HEK293T (cell line): Measurements from ENCODE around the gene ACTL9.

ENCODE experiments used
- CTCF ChIA-PET: fragments of 350-600 bp; formaldehyde crosslinking; extraction: SDS; loops from one replicate; lab custom pipeline; 2021; ENCODE audit warnings: antibody characterized with exemption, inconsistent platforms; lab: Yijun Ruan, JAX
- POLR2A ChIA-PET: fragments of 350-600 bp; formaldehyde crosslinking; extraction: SDS; loops from one replicate; lab custom pipeline; 2020; ENCODE audit warnings: antibody characterized with exemption, inconsistent platforms; lab: Yijun Ruan, JAX
- DNase-seq: peaks from one replicate; pipeline ENCODE4 v3.0.0; 2012; ENCODE audit warnings: mixed read lengths; ENCODE audit errors: extremely low spot score
- ARNT ChIP-seq: fragments of 450-650 bp; IDR thresholded peaks from 2 replicates; pipeline ENCODE4 v1.6.1; 2017; ENCODE audit warnings: mild to moderate bottlenecking
- BHLHE40 ChIP-seq: fragments of 450-650 bp; IDR thresholded peaks from 2 replicates; pipeline ENCODE4 v1.6.1; 2016; ENCODE audit warnings: mild to moderate bottlenecking, moderate library complexity, borderline replicate concordance
- CTBP1 ChIP-seq: fragments of 450-650 bp; IDR thresholded peaks from 2 replicates; pipeline ENCODE4 v1.6.1; 2016; ENCODE audit warnings: borderline replicate concordance
- ELF4 ChIP-seq: fragments of 450-650 bp; IDR thresholded peaks from 2 replicates; pipeline ENCODE4 v1.6.1; 2017; ENCODE audit warnings: antibody characterized with exemption
- FOXA1 ChIP-seq: fragments of 450-650 bp; IDR thresholded peaks from 2 replicates; pipeline ENCODE4 v1.6.1; 2016; ENCODE audit warnings: mild to moderate bottlenecking
- FOXK2 ChIP-seq: fragments of 450-650 bp; IDR thresholded peaks from 2 replicates; pipeline ENCODE4 v1.6.1; 2016; ENCODE audit warnings: mild to moderate bottlenecking
- FOXM1 ChIP-seq: fragments of 450-650 bp; IDR thresholded peaks from 2 replicates; pipeline ENCODE4 v1.6.1; 2017; ENCODE audit warnings: mild to moderate bottlenecking, borderline replicate concordance
- HDGF ChIP-seq: fragments of 450-650 bp; IDR thresholded peaks from 2 replicates; pipeline ENCODE4 v1.6.1; 2017; ENCODE audit warnings: antibody characterized with exemption, borderline replicate concordance
- LEF1 ChIP-seq: fragments of 450-650 bp; IDR thresholded peaks from 2 replicates; pipeline ENCODE4 v1.6.1; 2017; ENCODE audit warnings: mild to moderate bottlenecking, borderline replicate concordance
- NFRKB ChIP-seq: fragments of 450-650 bp; IDR thresholded peaks from 2 replicates; pipeline ENCODE4 v1.6.1; 2016; ENCODE audit warnings: mild to moderate bottlenecking, moderate library complexity
- PKNOX1 ChIP-seq: fragments of 450-650 bp; IDR thresholded peaks from 2 replicates; pipeline ENCODE4 v1.6.1; 2016
- SP1 ChIP-seq: fragments of 450-650 bp; IDR thresholded peaks from 2 replicates; pipeline ENCODE4 v1.6.1; 2017
- SUZ12 ChIP-seq: fragments of 450-650 bp; IDR thresholded peaks from 2 replicates; pipeline ENCODE4 v1.6.1; 2016; ENCODE audit warnings: mild to moderate bottlenecking
- TARDBP ChIP-seq: fragments of 450-650 bp; IDR thresholded peaks from 2 replicates; pipeline ENCODE4 v1.6.1; 2016
- ZNF384 ChIP-seq: fragments of 450-650 bp; IDR thresholded peaks from 2 replicates; pipeline ENCODE4 v1.6.1; 2016

Gene ACTL9

GRCh38 chr19:8686549-8686948, 12.0 kb downstream of the ACTL9 start:
- CTCF ChIA-PET, result interaction anchor here (1.2 kb wide), 1 partner anchor 12 kb away, joined by 4 read pairs; the partner anchor contains the start of gene ACTL9
- POLR2A ChIA-PET, result no interaction called here
- TF ChIP-seq ARNT (no peak), SUZ12 (no peak), FOXA1 (no peak)
- DNase-seq, result no peak

DNA sequence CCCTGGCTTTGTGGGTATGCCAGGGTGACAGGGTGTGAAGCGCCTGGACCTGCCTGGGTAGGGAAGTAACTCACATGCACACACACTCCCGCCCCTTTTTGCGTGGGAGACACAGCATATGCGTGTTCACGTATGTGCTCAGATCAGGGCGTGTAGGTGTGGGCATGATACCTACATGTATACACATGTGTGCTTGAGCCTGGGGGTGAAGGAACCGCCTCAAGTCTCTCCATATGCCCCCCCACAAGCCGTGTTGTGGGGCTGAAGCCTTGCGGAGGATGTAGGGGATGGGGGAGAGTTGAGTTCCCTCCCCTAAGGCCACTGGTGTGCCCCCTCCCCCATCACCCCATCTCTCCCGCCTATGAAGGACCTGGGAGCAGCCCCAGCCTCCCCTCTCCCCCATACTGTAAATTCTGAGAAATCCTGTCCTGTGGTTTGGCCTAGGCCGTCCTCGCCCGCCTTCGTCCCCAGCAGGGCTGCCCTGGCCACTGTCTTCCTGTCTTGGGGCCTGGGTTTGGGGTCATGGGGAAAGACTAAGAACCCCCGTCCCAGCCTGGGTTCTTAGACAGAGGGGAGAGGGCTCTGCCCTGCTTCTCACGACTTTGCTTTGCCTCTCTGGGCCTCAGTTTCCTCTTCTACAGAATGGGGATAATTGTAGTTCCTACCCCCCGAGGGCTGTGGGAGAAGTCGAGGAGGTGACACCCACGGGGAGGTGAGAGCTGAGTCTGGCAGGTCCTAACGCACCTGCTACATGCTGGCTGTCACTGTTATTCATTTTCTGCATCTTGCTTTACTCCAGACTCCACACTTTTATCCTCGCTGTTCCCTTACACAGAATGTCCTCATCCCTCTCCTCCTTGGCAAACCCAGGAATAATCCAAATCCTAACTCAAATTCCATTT, 14.3 kb downstream of the ACTL9 start:
- TF ChIP-seq ARNT, result no peak
- no peak for TF ChIP-seq FOXK2
- no peak for TF ChIP-seq PKNOX1
- no peak for TF ChIP-seq SUZ12
- TF ChIP-seq BHLHE40, result no peak
- TF ChIP-seq SP1, result no peak
- TF ChIP-seq LEF1, result no peak
- TF ChIP-seq NFRKB, result no peak
- TF ChIP-seq HDGF, result no peak
- ChIA-PET POLR2A (no interaction called here), CTCF (interaction anchor here (0.6 kb wide), 1 partner anchor 380 kb away, joined by 3 read pairs; no protein-coding TSS in a partner anchor)
- DNase-seq, result no peak

DNA sequence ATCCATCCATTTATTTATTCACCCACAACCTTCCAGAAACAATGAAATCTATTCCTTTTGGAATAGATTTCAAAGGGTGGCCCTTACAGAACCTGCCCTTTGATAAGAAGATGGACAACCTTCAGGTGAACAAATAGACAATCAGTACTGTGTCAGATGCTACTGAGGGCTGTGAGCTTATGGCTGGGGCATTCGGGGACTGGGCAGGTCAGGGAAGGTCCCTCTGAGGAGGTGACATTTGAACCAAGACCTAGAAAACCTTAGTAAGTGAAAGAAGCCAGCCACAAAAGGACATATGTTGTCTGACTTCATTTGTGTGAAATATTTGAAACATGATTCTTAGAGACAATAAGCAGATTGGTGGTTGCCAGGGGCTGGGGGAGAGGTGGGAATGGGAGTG, 15.7 kb downstream of the ACTL9 start:
- CTCF ChIA-PET, result no interaction called here
- no peak for TF ChIP-seq ELF4
- TF ChIP-seq ARNT, result no peak
- POLR2A ChIA-PET, result no interaction called here
- DNase-seq, result no peak

DNA sequence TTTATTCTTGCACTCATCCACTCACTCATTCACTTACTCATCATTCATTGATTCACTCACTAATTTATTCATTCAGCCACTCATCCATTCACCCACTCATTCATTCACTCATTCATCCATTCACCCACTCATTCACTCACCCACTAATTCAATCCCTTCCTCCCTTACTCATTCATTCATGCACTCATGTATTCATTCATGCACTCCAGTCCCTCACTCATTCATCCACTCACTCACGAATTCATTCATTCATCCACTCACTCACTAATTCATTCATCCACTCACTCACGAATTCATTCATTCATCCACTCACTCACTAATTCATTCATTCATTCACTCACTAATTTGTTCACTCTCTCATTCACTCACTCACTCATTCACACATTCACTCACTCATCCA, 16.1 kb downstream of the ACTL9 start:
- POLR2A ChIA-PET, result no interaction called here
- TF ChIP-seq SP1 (no peak), NFRKB (no peak), PKNOX1 (no peak), TARDBP (no peak), ARNT (no peak), FOXM1 (no peak), ZNF384 (no peak), ELF4 (no peak)
- CTCF ChIA-PET, result no interaction called here

DNA sequence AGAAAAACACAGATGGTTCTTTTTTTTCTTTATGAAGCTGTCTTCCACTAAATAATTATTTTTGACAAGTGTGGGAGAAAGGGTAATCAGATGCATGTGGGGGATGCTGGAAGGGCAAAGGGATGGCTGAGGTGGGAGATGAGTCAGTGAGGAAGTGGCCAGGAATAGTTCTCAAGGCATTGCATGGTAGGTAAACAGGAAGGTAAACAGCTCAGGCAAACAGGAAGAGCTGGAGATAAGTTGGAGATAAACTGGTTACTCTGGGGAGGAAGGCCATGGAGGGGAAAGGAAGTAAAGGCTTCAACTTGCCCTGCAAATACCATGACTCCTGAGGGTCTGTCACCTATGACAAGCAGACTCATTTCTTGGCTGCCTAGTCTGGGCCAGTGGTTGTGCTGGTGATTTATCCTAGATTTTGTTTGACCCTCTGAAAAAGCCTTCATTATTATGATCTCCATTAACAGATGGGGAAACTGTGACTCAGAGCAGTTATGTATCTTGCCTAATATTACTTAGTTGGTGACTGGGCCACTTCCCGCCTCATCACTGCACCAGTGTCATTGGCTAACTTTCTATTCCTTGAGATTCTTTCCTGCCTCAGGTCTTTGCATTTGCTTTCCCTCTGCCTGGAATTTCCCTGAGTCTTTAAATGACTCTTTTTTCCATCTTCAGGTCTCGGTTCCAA, 17.1 kb downstream of the ACTL9 start:
- ChIA-PET POLR2A (no interaction called here), CTCF (interaction anchor here (0.6 kb wide), 1 partner anchor 409 kb away, joined by 3 read pairs; no protein-coding TSS in a partner anchor)
- TF ChIP-seq FOXK2, result no peak
- TF ChIP-seq SP1, result no peak
- no peak for TF ChIP-seq ELF4
- no peak for TF ChIP-seq NFRKB
- no peak for TF ChIP-seq ZNF384
- no peak for TF ChIP-seq FOXA1
- TF ChIP-seq FOXM1, result no peak
- no peak for TF ChIP-seq TARDBP
- no peak for TF ChIP-seq SUZ12
- TF ChIP-seq BHLHE40, result no peak
- no peak for TF ChIP-seq HDGF
- no peak for TF ChIP-seq CTBP1
- TF ChIP-seq PKNOX1, result no peak
- no peak for TF ChIP-seq ARNT
- DNase-seq, result no peak

More for the DNA sequence above, 16.1 kb downstream of the ACTL9 start:
- DNase-seq, result no peak

DNA sequence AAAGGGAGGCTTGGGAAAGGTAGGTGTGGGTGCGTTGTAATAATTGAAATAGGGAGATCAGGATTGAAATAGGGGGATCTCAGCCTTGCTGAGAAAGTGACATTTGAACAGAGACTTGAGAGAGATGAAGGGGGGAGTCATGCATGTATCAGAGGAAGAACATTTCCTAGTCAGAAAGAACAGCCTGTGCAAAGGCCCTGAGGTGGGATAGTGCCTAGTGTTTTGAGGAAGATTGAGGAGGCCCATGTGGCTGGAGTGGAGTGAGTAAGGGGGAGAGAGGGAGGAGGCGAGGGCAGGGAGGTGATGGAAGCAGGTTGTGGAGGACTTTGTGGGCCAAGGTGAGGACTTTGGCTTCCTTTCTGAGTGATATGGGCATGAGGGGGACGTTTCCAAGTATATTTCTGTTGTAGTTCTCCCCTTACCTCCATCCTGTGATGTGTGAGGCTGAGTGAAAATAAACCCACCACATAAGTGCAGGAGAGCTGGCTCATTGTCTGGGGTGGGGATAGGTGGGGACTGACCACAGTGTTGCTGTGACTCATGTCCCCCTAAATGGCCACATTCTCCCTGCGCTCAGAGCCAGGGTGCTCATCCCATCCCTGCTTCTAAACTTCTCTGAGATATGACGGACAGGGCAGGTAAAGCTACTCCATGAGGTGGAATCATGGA, 17.8 kb downstream of the ACTL9 start:
- ChIA-PET CTCF (no interaction called here), POLR2A (no interaction called here)
- no peak for TF ChIP-seq NFRKB
- TF ChIP-seq SP1, result no peak
- no peak for TF ChIP-seq CTBP1
- TF ChIP-seq FOXM1, result no peak
- no peak for TF ChIP-seq ELF4
- TF ChIP-seq LEF1, result no peak
- no peak for DNase-seq
